ENCODE results near the gene MBD5.

MBD5 gene

GRCh38 chr2:148238561-148238960, 217.7 kb downstream of the MBD5 start:
- DNase-seq, result no peak

GRCh38 chr2:148240838-148241237, 219.9 kb downstream of the MBD5 start:
- no peak for DNase-seq

- no peak for DNase-seq
Measured at GRCh38 chr2:148244593-148245292, 223.9 kb downstream of the MBD5 start.

- no peak for DNase-seq
Measured at GRCh38 chr2:148251993-148252392, 231.1 kb downstream of the MBD5 start.

GRCh38 chr2:148252646-148253045, 231.8 kb downstream of the MBD5 start:
- DNase-seq, result no peak

GRCh38 chr2:148253685-148254084, 232.8 kb downstream of the MBD5 start:
- no peak for DNase-seq

- no peak for DNase-seq
Measured at GRCh38 chr2:148255929-148256328, 235.0 kb downstream of the MBD5 start.

- no peak for DNase-seq
Measured at GRCh38 chr2:148257276-148257675, 236.4 kb downstream of the MBD5 start.

GRCh38 chr2:148258124-148258523, 237.2 kb downstream of the MBD5 start:
- no peak for DNase-seq

GRCh38 chr2:148259674-148260073, 238.8 kb downstream of the MBD5 start:
- DNase-seq, result no peak

GRCh38 chr2:148263890-148264289, 243.0 kb downstream of the MBD5 start:
- DNase-seq, result no peak

- no peak for DNase-seq
Measured at GRCh38 chr2:148273158-148273691, 252.3 kb downstream of the MBD5 start.

GRCh38 chr2:148279216-148279615, 258.3 kb downstream of the MBD5 start:
- DNase-seq, result no peak

GRCh38 chr2:148282201-148282600, 261.3 kb downstream of the MBD5 start:
- no peak for DNase-seq

GRCh38 chr2:148292431-148292830, 271.5 kb downstream of the MBD5 start:
- no peak for DNase-seq

GRCh38 chr2:148298196-148298595, 277.3 kb downstream of the MBD5 start:
- DNase-seq, result no peak

GRCh38 chr2:148299616-148300015, 278.7 kb downstream of the MBD5 start:
- no peak for DNase-seq

GRCh38 chr2:148300544-148300943, 279.7 kb downstream of the MBD5 start:
- DNase-seq, result no peak

- no peak for DNase-seq
Measured at GRCh38 chr2:148301362-148301761, 280.5 kb downstream of the MBD5 start.

- DNase-seq, result no peak
Measured at GRCh38 chr2:148302526-148302925, 281.6 kb downstream of the MBD5 start.

- DNase-seq, result no peak
Measured at GRCh38 chr2:148303161-148303560, 282.3 kb downstream of the MBD5 start.

- DNase-seq, result no peak
Measured at GRCh38 chr2:148305476-148305875, 284.6 kb downstream of the MBD5 start.

- DNase-seq, result no peak
Measured at GRCh38 chr2:148306027-148306426, 285.1 kb downstream of the MBD5 start.

- no peak for DNase-seq
Measured at GRCh38 chr2:148317598-148317997, 296.7 kb downstream of the MBD5 start.

GRCh38 chr2:148338541-148338940, 317.6 kb downstream of the MBD5 start:
- no peak for DNase-seq
